ENCODE results near the gene ITGA8.

Gene ITGA8

GRCh38 chr10:15695852-15696251, 23.9 kb downstream of the ITGA8 start:
- Histone ChIP-seq H3K9me3 (ENCODE audit: low read length) (no peaks in the 10 kb centered on the region), H3K9me2 (ENCODE audit: low read depth, low read length) (no peaks in the 10 kb centered on the region), H3K9ac (ENCODE audit: low read length) (no peak overlapping the region), H4K20me1 (ENCODE audit: insufficient read depth, low read length) (no peaks in the 10 kb centered on the region), H3K4me2 (ENCODE audit: low read length) (no peak overlapping the region), H3K36me3 (ENCODE audit: insufficient read depth, low read length) (no peaks in the 10 kb centered on the region), H3K79me2 (ENCODE audit: insufficient read depth, low read length) (no peaks in the 10 kb centered on the region), H3K27me3 (ENCODE audit: insufficient read depth, low read length) (no peaks in the 10 kb centered on the region; the same call in 1 of the 2 replicates), H2AFZ (ENCODE audit: low read length) (no peak overlapping the region), H3K27ac (ENCODE audit: low read depth, low read length, poor library complexity, severe bottlenecking) (no peak overlapping the region), H3K4me3 (ENCODE audit: low read depth, low read length, poor library complexity, severe bottlenecking) (no peak overlapping the region), H3F3A (ENCODE audit: insufficient read depth, low read length) (no peaks in the 10 kb centered on the region), H3K4me1 (ENCODE audit: insufficient read depth, low read length, severe bottlenecking) (no peaks in the 10 kb centered on the region)
- TF ChIP-seq EZH2 (IDR thresholded peaks at IDR 0.05; ENCODE audit: borderline replicate concordance, low read length) (no peak), CTCF (IDR thresholded peaks at IDR 0.05; ENCODE audit: low read length) (no peak)

- Histone ChIP-seq H3K9me2 (ENCODE audit: low read depth, low read length) (no peaks in the 10 kb centered on the region), H3F3A (ENCODE audit: insufficient read depth, low read length) (no peaks in the 10 kb centered on the region), H4K20me1 (ENCODE audit: insufficient read depth, low read length) (no peaks in the 10 kb centered on the region), H3K27ac (ENCODE audit: low read depth, low read length, poor library complexity, severe bottlenecking) (no peak overlapping the region), H3K4me2 (ENCODE audit: low read length) (no peak overlapping the region), H3K4me1 (ENCODE audit: insufficient read depth, low read length, severe bottlenecking) (no peaks in the 10 kb centered on the region), H3K36me3 (ENCODE audit: insufficient read depth, low read length) (no peaks in the 10 kb centered on the region), H3K4me3 (ENCODE audit: low read depth, low read length, poor library complexity, severe bottlenecking) (no peak overlapping the region), H3K27me3 (ENCODE audit: insufficient read depth, low read length) (no peaks in the 10 kb centered on the region), H2AFZ (ENCODE audit: low read length) (no peak overlapping the region), H3K9ac (ENCODE audit: low read length) (no peak overlapping the region), H3K79me2 (ENCODE audit: insufficient read depth, low read length) (no peaks in the 10 kb centered on the region), H3K9me3 (ENCODE audit: low read length) (no peaks in the 10 kb centered on the region)
- no peak for TF ChIP-seq EZH2 (IDR thresholded peaks at IDR 0.05; ENCODE audit: borderline replicate concordance, low read length)
- no peak for TF ChIP-seq CTCF (IDR thresholded peaks at IDR 0.05; ENCODE audit: low read length)
Observed at GRCh38 chr10:15690031-15690430, 29.7 kb downstream of the ITGA8 start.

- H3F3A ChIP-seq (ENCODE audit: insufficient read depth, low read length), result no peaks in the 10 kb centered on the region
- no peaks in the 10 kb centered on the region for H3K9me2 ChIP-seq (ENCODE audit: low read depth, low read length)
- H3K27ac ChIP-seq (ENCODE audit: low read depth, low read length, poor library complexity, severe bottlenecking), result no peak overlapping the region
- H3K4me3 ChIP-seq (ENCODE audit: low read depth, low read length, poor library complexity, severe bottlenecking), result no peak overlapping the region
- no peaks in the 10 kb centered on the region for H3K36me3 ChIP-seq (ENCODE audit: insufficient read depth, low read length)
- TF ChIP-seq EZH2 (IDR thresholded peaks at IDR 0.05; ENCODE audit: borderline replicate concordance, low read length) (no peak), CTCF (IDR thresholded peaks at IDR 0.05; ENCODE audit: low read length) (no peak)
- H3K4me1 ChIP-seq (ENCODE audit: insufficient read depth, low read length, severe bottlenecking), result no peaks in the 10 kb centered on the region
- no peaks in the 10 kb centered on the region for H4K20me1 ChIP-seq (ENCODE audit: insufficient read depth, low read length)
- no peaks in the 10 kb centered on the region for H3K27me3 ChIP-seq (ENCODE audit: insufficient read depth, low read length)
- no peak overlapping the region for H2AFZ ChIP-seq (ENCODE audit: low read length)
- no peaks in the 10 kb centered on the region for H3K9me3 ChIP-seq (ENCODE audit: low read length)
- H3K79me2 ChIP-seq (ENCODE audit: insufficient read depth, low read length), result no peaks in the 10 kb centered on the region
- H3K9ac ChIP-seq (ENCODE audit: low read length), result no peak overlapping the region
- H3K4me2 ChIP-seq (ENCODE audit: low read length), result no peak overlapping the region
Observed at GRCh38 chr10:15684768-15685167, 35.0 kb downstream of the ITGA8 start.

Data from OCI-LY1 (cell line).